ENCODE measurements around the gene GPATCH8. TPM values are rescaled to one million over a fixed set of nuclear protein-coding genes. Genes with fewer than 3 reads are reported as not detected.
"Not testable (repeated sequence)": the region's sequence is repeated elsewhere in the genome, so short reads cannot be mapped to it uniquely, and the experiment has no call there.

GPATCH8 gene
- total RNA-seq, 4 donors from 2014 or later = 31.3 to 63.9 (median 43.4) TPM

GRCh38 chr17:44396946-44397345 lies 106.3 kb downstream of the GPATCH8 start:
- 96% methylated on average over 5 of the region's 5 CpGs for WGBS
- H3K4me1 ChIP-seq = no peaks in the 10 kb centered on the region
- peaks cover 56% of the 10 kb centered on the region for H3K36me3 ChIP-seq
- no peaks in the 10 kb centered on the region for H3K9me3 ChIP-seq
- TF ChIP-seq EP300 (IDR thresholded peaks at IDR 0.05) (no peak), CTCF (IDR thresholded peaks at IDR 0.05) (no peak), POLR2A (IDR thresholded peaks at IDR 0.05) (no peak), POLR2AphosphoS5 (IDR thresholded peaks at IDR 0.05) (no peak)
- no peaks in the 10 kb centered on the region for H3K27me3 ChIP-seq
- H3K4me3 ChIP-seq = no peak overlapping the region
- no peak overlapping the region for H3K27ac ChIP-seq
- peak in 1 of 2 donors; percentile 31 for DNase-seq (ENCODE audit: low spot score in 2 of 2)

- Histone ChIP-seq H3K27ac (no peak overlapping the region), H3K36me3 (peaks cover 35% of the 10 kb centered on the region), H3K4me3 (no peak overlapping the region), H3K4me1 (no peaks in the 10 kb centered on the region), H3K9me3 (no peaks in the 10 kb centered on the region), H3K27me3 (no peaks in the 10 kb centered on the region)
- TF ChIP-seq CTCF (IDR thresholded peaks at IDR 0.05) (no peak), POLR2AphosphoS5 (IDR thresholded peaks at IDR 0.05) (no peak), EP300 (IDR thresholded peaks at IDR 0.05) (no peak), POLR2A (IDR thresholded peaks at IDR 0.05) (no peak)
- no peak for DNase-seq (ENCODE audit: low spot score in 2 of 2)
- 91% methylated on average over 2 of the region's 2 CpGs for WGBS
Observed at GRCh38 chr17:44394833-44395232, 108.4 kb downstream of the GPATCH8 start.

GRCh38 chr17:44394112-44394511 lies 109.1 kb downstream of the GPATCH8 start:
- H3K9me3 ChIP-seq; H3K4me1 ChIP-seq; H3K4me3 ChIP-seq; H3K27me3 ChIP-seq; H3K27ac ChIP-seq; DNase-seq (ENCODE audit: low spot score in 2 of 2): not testable (repeated sequence)
- H3K36me3 ChIP-seq = peaks cover 28% of the 10 kb centered on the region
- 91% methylated on average over 9 of the region's 9 CpGs for WGBS

GRCh38 chr17:44390250-44390870 lies 112.8 kb downstream of the GPATCH8 start:
- no peaks in the 10 kb centered on the region for H3K36me3 ChIP-seq
- no peak overlapping the region for H3K4me3 ChIP-seq
- no peak overlapping the region for H3K27ac ChIP-seq
- WGBS = 81% methylated on average over 10 of the region's 10 CpGs
- no peak for TF ChIP-seq POLR2AphosphoS5 (IDR thresholded peaks at IDR 0.05)
- no peaks in the 10 kb centered on the region for H3K9me3 ChIP-seq
- H3K4me1 ChIP-seq = peaks cover 7% of the 10 kb centered on the region
- H3K27me3 ChIP-seq = peaks cover 6% of the 10 kb centered on the region
- DNase-seq (ENCODE audit: low spot score in 2 of 2) = peak in 1 of 2 donors; percentile 41

GRCh38 chr17:44389723-44390202 lies 113.4 kb downstream of the GPATCH8 start:
- H3K4me3 ChIP-seq = no peak overlapping the region
- H3K27ac ChIP-seq = no peak overlapping the region
- H3K9me3 ChIP-seq = no peaks in the 10 kb centered on the region
- WGBS = 63% methylated on average over 6 of the region's 6 CpGs
- TF ChIP-seq POLR2AphosphoS5 (IDR thresholded peaks at IDR 0.05) (no peak), POLR2A (IDR thresholded peaks at IDR 0.05) (no peak), EP300 (IDR thresholded peaks at IDR 0.05) (no peak), CTCF (IDR thresholded peaks at IDR 0.05) (no peak)
- peaks cover 6% of the 10 kb centered on the region for H3K27me3 ChIP-seq
- H3K4me1 ChIP-seq = peaks cover 13% of the 10 kb centered on the region
- no peaks in the 10 kb centered on the region for H3K36me3 ChIP-seq
- peak in 1 of 2 donors; percentile 60 for DNase-seq (ENCODE audit: low spot score in 2 of 2)

- no peaks in the 10 kb centered on the region for H3K36me3 ChIP-seq
- 27% methylated on average over 1 of the region's 1 CpG for WGBS
Observed at GRCh38 chr17:44389281-44389680, 113.9 kb downstream of the GPATCH8 start, which contains the start of gene ITGA2B. TSS of gene ITGA2B (minus strand) at chr17:44389649. CDS start at chr17:44389473, 176 bp downstream.

More at GRCh38 chr17:44389281-44389680, 113.9 kb downstream of the GPATCH8 start, which contains the start of gene ITGA2B:
- peaks cover 16% of the 10 kb centered on the region for H3K4me1 ChIP-seq
- peak in 1 of 2 donors; percentile 32 for DNase-seq (ENCODE audit: low spot score in 2 of 2)
- H3K9me3 ChIP-seq = no peaks in the 10 kb centered on the region
- H3K27me3 ChIP-seq = peaks cover 6% of the 10 kb centered on the region
- H3K27ac ChIP-seq = no peak within 1 kb of the TSS
- no peak within 1 kb of the TSS for H3K4me3 ChIP-seq
- TF ChIP-seq POLR2AphosphoS5 (IDR thresholded peaks at IDR 0.05) (no peak), POLR2A (IDR thresholded peaks at IDR 0.05) (no peak), CTCF (IDR thresholded peaks at IDR 0.05) (no peak), EP300 (IDR thresholded peaks at IDR 0.05) (no peak)
